HCT116 (cell line): ENCODE results near the gene LMO7. TPM values are rescaled to one million over a fixed set of nuclear protein-coding genes. Genes with fewer than 3 reads are reported as not detected.

Experiments used
- ATAC-seq: fragments of 200-7000 bp; cut with Tn5 transposase; 2 replicates; pipeline ENCODE4 v1.9.1; 2020; ENCODE audit warnings: mild to moderate bottlenecking, moderate library complexity
- BruUV-seq: library from RNA; stranded (reverse); fragments of 400-500 nt; replicated peaks from 2 replicates; lab custom pipeline; 2021; lab: Mats Ljungman, UMichigan
- CTCF ChIA-PET: fragments of 300-600 bp; sonication (Branson Sonifier 250); formaldehyde crosslinking; loops from one replicate; lab custom pipeline; 2021; ENCODE audit warnings: antibody characterized with exemption; lab: Charles Lee
- POLR2A ChIA-PET: fragments of 300-600, 350-600 bp; sonication (Branson Sonifier 250); formaldehyde crosslinking; loops from one replicate; lab custom pipeline; 2021; ENCODE audit warnings: antibody characterized with exemption; lab: Charles Lee
- RAD21 ChIA-PET, 2 experiments: fragments of 300-600 bp; sonication (Branson Sonifier 250); formaldehyde crosslinking; loops; one replicate each; lab custom pipeline; 2023; ENCODE audit warnings: low total read pairs in 2 of 2; ENCODE audit not compliant: uncharacterized antibody in 2 of 2, unreplicated experiment in 2 of 2, low non-redundant PET in 1 of 2; lab: Charles Lee
- DNase-seq: peaks from one replicate; pipeline ENCODE4 v3.0.0-alpha.2; 2010; ENCODE audit warnings: low read depth, low spot score
- H2AFZ ChIP-seq: fragments of 200-600 bp; shearing (Covaris generic), sonication (generic); 2 replicates; pipeline ENCODE4 v1.6.1; 2017; ENCODE audit warnings: low read depth, mixed run types, mixed read lengths, antibody characterized with exemption, low read length; ENCODE audit not compliant: poor library complexity, severe bottlenecking
- H3K27ac ChIP-seq: 2 replicates; pipeline ENCODE4 v1.5.1; 2012; ENCODE audit warnings: low read depth, low read length
- H3K27me3 ChIP-seq: fragments of 200-600 bp; sonication (generic); 2 replicates; pipeline ENCODE4 v1.6.1; 2016; ENCODE audit warnings: mixed run types, low read length, mixed read lengths; ENCODE audit not compliant: insufficient read depth
- H3K36me3 ChIP-seq, 2 experiments: fragments of 200-500 bp in 1 of 2; fragments of 200-600 bp in 1 of 2; sonication (Bioruptor generic) in 1 of 2; sonication (generic) in 1 of 2; 2 replicates each; pipeline versions ENCODE4 v1.5.1 to v1.6.1; 2014 to 2016; ENCODE audit warnings: low read length in 2 of 2, inconsistent platforms in 1 of 2, mixed read lengths in 1 of 2, mixed run types in 1 of 2; ENCODE audit not compliant: insufficient read depth in 2 of 2, control insufficient read depth in 1 of 2
- H3K4me1 ChIP-seq, 2 experiments: fragments of 200-600 bp in 1 of 2; sonication (generic) in 1 of 2; 2 replicates each; pipeline versions ENCODE4 v1.5.1 to v1.6.1; 2012 to 2017; ENCODE audit warnings: low read length in 2 of 2, inconsistent platforms in 1 of 2, mild to moderate bottlenecking in 1 of 2, mixed read lengths in 1 of 2, mixed run types in 1 of 2, moderate library complexity in 1 of 2; ENCODE audit not compliant: insufficient read depth in 2 of 2, control insufficient read depth in 1 of 2
- H3K4me2 ChIP-seq: fragments of 200-600 bp; sonication (generic); 2 replicates; pipeline ENCODE4 v1.6.1; 2017; ENCODE audit warnings: mixed run types, low read length, mixed read lengths
- H3K4me3 ChIP-seq, 2 experiments: fragments of 200-600 bp in 1 of 2; sonication (generic) in 1 of 2; replicated peaks in 1 of 2; 2 replicates each; pipeline ENCODE4 v1.5.1; 2011 to 2016; ENCODE audit warnings: low read length in 2 of 2, control low read depth in 1 of 2, low read depth in 1 of 2, mild to moderate bottlenecking in 1 of 2, mixed read lengths in 1 of 2, mixed run types in 1 of 2
- H3K79me2 ChIP-seq: fragments of 200-600 bp; sonication (generic); 2 replicates; pipeline ENCODE4 v1.6.1; 2017; ENCODE audit warnings: mild to moderate bottlenecking, mixed run types, low read length, moderate library complexity, mixed read lengths; ENCODE audit not compliant: insufficient read depth
- H3K9ac ChIP-seq: fragments of 200-600 bp; sonication (generic); 2 replicates; pipeline ENCODE4 v1.6.1; 2016; ENCODE audit warnings: low read length, mixed read lengths
- H3K9me2 ChIP-seq: fragments of 200-600 bp; sonication (generic), shearing (Covaris generic); 2 replicates; pipeline ENCODE4 v1.6.1; 2017; ENCODE audit warnings: mixed run types, mild to moderate bottlenecking, moderate library complexity; ENCODE audit not compliant: insufficient read depth
- H3K9me3 ChIP-seq, 2 experiments: fragments of 200-500 bp in 1 of 2; fragments of 200-600 bp in 1 of 2; sonication (Bioruptor generic) in 1 of 2; sonication (generic) in 1 of 2; 2 replicates each; pipeline ENCODE4 v1.6.1; 2014 to 2017; ENCODE audit warnings: low read length in 2 of 2, mixed read lengths in 2 of 2, inconsistent platforms in 1 of 2, low read depth in 1 of 2, mild to moderate bottlenecking in 1 of 2, mixed run types in 1 of 2, moderate library complexity in 1 of 2; ENCODE audit not compliant: control insufficient read depth in 1 of 2, insufficient read depth in 1 of 2
- H4K20me1 ChIP-seq: fragments of 200-600 bp; sonication (generic), shearing (Covaris generic); 2 replicates; pipeline ENCODE4 v1.6.1; 2017; ENCODE audit warnings: mixed run types, mild to moderate bottlenecking, moderate library complexity; ENCODE audit not compliant: insufficient read depth
- ATF3 ChIP-seq: IDR thresholded peaks from 2 replicates; pipeline ENCODE4 v1.6.1; 2012
- CEBPB ChIP-seq: IDR thresholded peaks from 2 replicates; pipeline ENCODE4 v1.6.1; 2012; ENCODE audit warnings: low read depth
- ELF1 ChIP-seq: IDR thresholded peaks from 2 replicates; pipeline ENCODE4 v1.6.1; 2012; ENCODE audit warnings: low read depth, borderline replicate concordance
- EZH2phosphoT487 ChIP-seq: fragments of 200-600 bp; IDR thresholded peaks from 2 replicates; pipeline ENCODE4 v1.6.1; 2018; ENCODE audit warnings: antibody characterized with exemption, borderline replicate concordance
- FOSL1 ChIP-seq: IDR thresholded peaks from 2 replicates; pipeline ENCODE4 v1.6.1; 2012; ENCODE audit warnings: low read depth
- JUND ChIP-seq: IDR thresholded peaks from 2 replicates; pipeline ENCODE4 v1.6.1; 2012
- MAX ChIP-seq: IDR thresholded peaks from 2 replicates; pipeline ENCODE4 v1.6.1; 2012
- POLR2A ChIP-seq: IDR thresholded peaks from 2 replicates; pipeline ENCODE4 v1.7.0; 2011; ENCODE audit warnings: borderline replicate concordance; ENCODE audit not compliant: insufficient read depth, insufficient read length; ENCODE audit errors: extremely low read depth
- RAD21 ChIP-seq: IDR thresholded peaks from 2 replicates; pipeline ENCODE4 v1.6.1; 2012; ENCODE audit warnings: low read depth, mild to moderate bottlenecking
- SIN3A ChIP-seq: IDR thresholded peaks from 2 replicates; pipeline ENCODE4 v1.6.1; 2012; ENCODE audit warnings: low read depth
- SP1 ChIP-seq: IDR thresholded peaks from 2 replicates; pipeline ENCODE4 v1.6.1; 2012; ENCODE audit warnings: low read depth
- SRF ChIP-seq: IDR thresholded peaks from 2 replicates; pipeline ENCODE4 v1.6.1; 2012; ENCODE audit warnings: low read depth
- TCF7L2 ChIP-seq: IDR thresholded peaks from 2 replicates; pipeline ENCODE4 v1.7.0; 2011; ENCODE audit warnings: borderline replicate concordance, inconsistent platforms; ENCODE audit not compliant: insufficient read depth, insufficient read length; ENCODE audit errors: extremely low read depth
- YY1 ChIP-seq: IDR thresholded peaks from 2 replicates; pipeline ENCODE4 v1.6.1; 2011; ENCODE audit warnings: low read length, low read depth, moderate library complexity, mild to moderate bottlenecking; ENCODE audit not compliant: insufficient replicate concordance; ENCODE audit errors: extremely low read depth
- ZBTB33 ChIP-seq: IDR thresholded peaks from 2 replicates; pipeline ENCODE4 v1.6.1; 2011; ENCODE audit warnings: mild to moderate bottlenecking, low read length, moderate library complexity; ENCODE audit not compliant: insufficient replicate concordance; ENCODE audit errors: extremely low read depth
- ZNF274 ChIP-seq: fragments of 200-500 bp; sonication (Bioruptor generic); IDR thresholded peaks from 2 replicates; pipeline ENCODE4 v1.6.1; 2014; ENCODE audit warnings: mild to moderate bottlenecking, low read depth, low read length, inconsistent platforms
- intact Hi-C: fragments of 100-400 bp; cut with micrococcal nuclease; formaldehyde crosslinking; loops from 2 replicates; pipeline ENCODE4 v1.10.0; 2022
- total RNA-seq: library from RNA; stranded (reverse); gene quantifications from one replicate; pipeline ENCODE4 v1.2.1, GENCODE V29; 2021; ENCODE audit not compliant: unreplicated experiment

LMO7 gene
- total RNA-seq, 1 experiment from 2014 or later, result 8.1 TPM

DNA sequence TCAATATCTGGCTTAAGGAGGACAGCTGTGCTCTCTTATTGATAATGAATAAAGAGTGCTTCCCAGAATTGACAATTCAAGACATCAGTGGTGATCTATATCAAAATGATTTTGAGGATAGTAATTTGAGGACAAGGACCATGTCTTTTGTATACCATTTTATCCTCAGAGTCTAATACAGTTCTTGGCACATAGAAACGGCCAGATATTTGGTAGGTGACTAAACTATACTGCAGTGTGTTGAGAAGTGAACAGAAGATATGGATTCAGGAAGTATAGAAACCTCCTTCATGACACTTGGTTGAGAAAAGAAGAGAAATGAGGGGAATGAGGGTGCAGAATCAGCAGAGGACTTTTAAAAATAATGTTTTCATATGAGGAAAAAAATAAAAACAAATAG lies 16.1 kb upstream of the LMO7 start:
- Histone ChIP-seq H3K4me1 (no peaks in the 10 kb centered on the region), H3K36me3 (no peaks in the 10 kb centered on the region), H3K27ac (no peak overlapping the region), H3K9me2 (no peaks in the 10 kb centered on the region), H3K4me2 (no peak overlapping the region), H2AFZ (no peak overlapping the region), H4K20me1 (no peaks in the 10 kb centered on the region), H3K79me2 (no peaks in the 10 kb centered on the region), H3K27me3 (no peaks in the 10 kb centered on the region), H3K9me3 (no peaks in the 10 kb centered on the region), H3K4me3 (no peak overlapping the region)
- no peak for DNase-seq
- intact Hi-C loops, result no loop called here
- CTCF ChIA-PET, result no interaction called here
- TF ChIP-seq JUND (no peak), YY1 (no peak), RAD21 (no peak), ATF3 (no peak), POLR2A (no peak), ZBTB33 (no peak), EZH2phosphoT487 (no peak), SP1 (no peak), FOSL1 (no peak), TCF7L2 (no peak), ZNF274 (no peak), SIN3A (no peak), SRF (no peak), ELF1 (no peak), MAX (no peak), CEBPB (no peak)
- TF ChIP-seq, all 23 proteins: peak for 0
- ChIA-PET RAD21 (no interaction called here), POLR2A (no interaction called here)
- ATAC-seq, result no peak
- no peak overlapping the region for H3K9ac ChIP-seq
- no TSS peak for BruUV-seq
